GM19455 (cell line): ENCODE measurements around the gene LGR4.
"Not testable (repeated sequence)": the region's sequence is repeated elsewhere in the genome, so short reads cannot be mapped to it uniquely, and the experiment has no call there.

Source experiments
- ATAC-seq: cut with Tn5 transposase; IDR thresholded peaks from one replicate; pipeline ENCODE4 v1.9.1; 2021; ENCODE audit not compliant: unreplicated experiment

The LGR4 gene

DNA sequence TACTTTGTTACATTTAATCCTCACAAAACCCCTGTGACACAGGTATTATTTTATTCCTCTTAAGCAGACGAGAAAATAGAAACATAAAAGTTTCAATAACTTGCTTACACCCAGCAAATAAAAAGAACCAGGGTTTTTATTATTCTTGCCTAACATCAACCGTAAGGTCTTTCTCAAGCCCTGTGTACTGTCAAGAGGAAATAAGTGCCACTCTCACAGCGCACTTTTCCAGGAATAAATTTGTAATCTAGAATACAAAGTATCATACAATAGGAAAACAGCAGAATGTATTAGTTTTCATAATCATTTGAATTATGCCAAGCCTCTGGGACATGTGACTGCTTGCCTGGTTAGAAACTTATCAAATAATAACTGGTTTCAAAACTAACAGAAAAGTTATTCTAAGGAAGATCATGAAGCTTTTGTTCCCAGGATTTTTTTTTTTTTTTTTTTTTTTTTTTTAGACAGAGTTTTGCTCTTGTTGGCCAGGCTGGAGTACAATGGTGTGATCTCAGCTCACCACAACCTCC is 117.0 kb downstream of the LGR4 start:
- ATAC-seq, result no peak

DNA sequence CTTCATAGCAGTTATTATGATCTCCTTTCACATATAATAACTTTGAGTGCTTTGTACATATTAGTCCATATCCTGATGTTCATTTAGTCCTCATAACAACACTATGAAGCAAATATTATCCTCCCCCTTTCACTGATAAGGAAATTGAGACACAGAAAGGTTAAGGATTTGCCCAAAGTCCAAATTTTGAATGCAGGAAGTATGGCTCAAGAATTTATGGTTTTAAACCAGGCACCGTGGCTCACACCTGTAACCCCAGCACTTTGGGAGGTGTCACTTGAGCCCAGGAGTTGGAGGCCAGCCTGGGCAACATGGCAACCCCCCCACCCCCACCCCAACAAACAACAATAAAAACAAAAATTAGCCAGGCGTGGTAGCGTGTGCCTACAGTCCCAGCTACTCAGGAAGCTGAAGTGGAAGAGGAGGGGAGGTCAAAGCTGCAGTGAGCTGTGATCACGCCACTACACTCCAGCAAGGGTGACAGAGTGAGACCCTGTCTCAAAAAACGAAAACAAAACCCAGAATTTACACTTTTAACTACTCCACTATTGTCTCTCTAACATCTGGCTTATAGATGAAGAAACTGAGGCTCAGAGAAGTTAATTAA is 118.1 kb downstream of the LGR4 start:
- ATAC-seq, result no peak

DNA sequence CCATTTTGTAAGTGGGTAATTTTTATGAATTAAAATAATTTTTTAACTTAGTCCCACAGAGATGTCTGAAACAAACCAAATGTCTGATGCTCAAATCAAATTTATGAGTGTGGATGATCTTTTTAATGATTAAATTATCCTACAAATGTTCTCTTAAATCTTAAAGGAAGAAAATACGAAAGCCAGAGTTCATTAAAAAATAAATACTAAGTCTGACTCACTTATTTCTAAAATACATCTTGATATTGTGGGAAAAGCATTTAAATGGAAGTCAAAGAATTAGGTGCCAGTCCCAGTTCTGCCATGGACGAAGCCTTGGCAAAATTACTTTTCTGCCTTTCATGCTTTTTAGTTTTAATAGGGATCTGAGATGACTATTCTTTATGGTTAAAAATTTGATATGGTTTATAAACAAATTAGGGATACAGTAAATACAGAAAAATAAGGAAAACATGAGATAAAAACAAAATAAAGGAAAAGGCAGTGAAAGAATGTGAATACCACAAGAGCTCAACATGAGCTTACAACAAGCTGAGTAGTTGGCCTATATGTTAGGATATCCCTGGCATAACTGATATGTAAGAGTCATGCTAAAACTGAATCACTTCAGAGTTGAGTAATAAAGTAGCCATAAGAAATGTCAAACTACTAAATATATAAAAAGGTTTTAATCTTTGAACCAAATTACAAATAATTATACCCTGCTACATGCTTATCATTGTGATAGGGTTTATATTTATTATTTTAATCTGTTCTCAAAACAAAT is 118.8 kb downstream of the LGR4 start:
- no peak for ATAC-seq

DNA sequence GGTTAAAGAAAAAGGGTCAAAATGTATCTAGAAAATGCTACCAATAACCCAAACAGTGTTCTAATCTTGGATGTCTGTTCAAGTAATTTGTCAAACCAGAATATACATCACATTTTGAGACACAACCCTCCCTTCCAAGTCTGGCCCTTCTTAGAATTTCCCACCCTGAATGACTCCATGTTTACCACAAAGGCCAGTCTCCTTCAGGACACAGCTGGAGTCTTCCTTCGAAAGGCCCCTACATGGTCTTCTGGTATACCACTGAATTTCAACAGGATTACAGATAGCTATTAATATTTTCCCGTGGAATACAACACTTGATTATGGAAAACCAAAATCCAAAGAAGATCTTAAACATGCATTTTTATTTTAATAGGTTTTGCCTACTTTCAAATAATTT is 119.8 kb downstream of the LGR4 start:
- no peak for ATAC-seq

DNA sequence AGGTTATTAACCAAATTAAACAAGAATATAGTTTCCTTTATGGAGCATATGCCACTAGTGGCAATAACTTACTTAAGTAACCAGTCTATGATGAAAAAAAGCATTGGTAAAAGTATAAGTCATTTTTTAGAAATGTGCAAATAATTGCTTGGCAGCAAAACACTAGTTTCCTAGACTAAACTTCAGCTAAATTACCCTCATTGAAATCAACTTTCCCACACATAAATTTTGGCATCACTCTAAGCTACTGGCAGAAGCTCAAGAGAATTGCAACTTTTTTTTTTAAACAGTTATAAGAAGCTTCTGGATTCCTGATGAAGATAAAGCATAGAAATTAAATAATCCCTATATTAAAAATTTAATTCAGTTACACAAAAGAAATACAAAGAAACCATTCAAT is 122.1 kb downstream of the LGR4 start:
- no peak for ATAC-seq

DNA sequence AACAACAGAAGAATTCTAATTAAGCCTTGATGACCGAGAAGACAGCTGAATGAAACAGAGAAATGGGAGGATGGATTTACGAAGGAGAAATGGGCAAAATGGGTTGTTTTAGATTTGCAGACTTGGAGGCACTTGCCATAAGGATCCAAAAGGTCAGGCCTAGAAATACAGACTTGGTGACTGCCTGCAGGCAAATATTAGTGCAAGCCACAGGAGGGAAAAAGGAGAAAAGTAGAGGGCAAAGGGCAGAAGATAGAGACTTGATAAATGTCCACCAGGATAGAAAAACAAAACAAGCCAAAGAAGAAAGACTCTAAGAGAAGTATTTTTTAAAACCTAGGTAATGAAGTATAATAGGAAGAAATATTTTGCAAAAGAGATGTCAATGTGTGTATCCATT is 122.7 kb downstream of the LGR4 start:
- no peak for ATAC-seq

DNA sequence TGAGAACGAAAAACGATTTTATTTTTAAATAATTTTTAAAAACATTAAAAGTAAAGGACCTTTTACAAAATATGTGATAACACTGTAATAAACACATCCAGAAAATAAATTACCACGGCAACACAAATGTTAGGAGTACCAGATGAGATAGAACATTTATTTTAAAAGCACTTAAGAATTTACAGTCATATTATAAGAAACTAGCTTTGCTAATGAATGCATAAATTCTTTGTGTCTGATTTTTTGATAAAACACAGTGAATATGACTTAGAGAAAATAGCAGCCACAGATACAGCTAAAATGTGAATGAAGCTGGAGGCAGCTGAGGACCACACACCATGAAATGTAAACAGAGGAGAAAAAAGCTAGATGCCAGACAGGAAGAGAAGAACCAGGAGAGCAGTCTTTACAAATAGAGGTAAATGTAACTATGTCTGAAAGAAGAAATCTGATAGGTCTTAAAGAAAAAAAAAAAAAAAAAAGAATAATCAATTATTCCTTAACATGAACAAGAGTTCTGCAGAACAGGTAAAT is 124.2 kb downstream of the LGR4 start:
- ATAC-seq, result no peak

DNA sequence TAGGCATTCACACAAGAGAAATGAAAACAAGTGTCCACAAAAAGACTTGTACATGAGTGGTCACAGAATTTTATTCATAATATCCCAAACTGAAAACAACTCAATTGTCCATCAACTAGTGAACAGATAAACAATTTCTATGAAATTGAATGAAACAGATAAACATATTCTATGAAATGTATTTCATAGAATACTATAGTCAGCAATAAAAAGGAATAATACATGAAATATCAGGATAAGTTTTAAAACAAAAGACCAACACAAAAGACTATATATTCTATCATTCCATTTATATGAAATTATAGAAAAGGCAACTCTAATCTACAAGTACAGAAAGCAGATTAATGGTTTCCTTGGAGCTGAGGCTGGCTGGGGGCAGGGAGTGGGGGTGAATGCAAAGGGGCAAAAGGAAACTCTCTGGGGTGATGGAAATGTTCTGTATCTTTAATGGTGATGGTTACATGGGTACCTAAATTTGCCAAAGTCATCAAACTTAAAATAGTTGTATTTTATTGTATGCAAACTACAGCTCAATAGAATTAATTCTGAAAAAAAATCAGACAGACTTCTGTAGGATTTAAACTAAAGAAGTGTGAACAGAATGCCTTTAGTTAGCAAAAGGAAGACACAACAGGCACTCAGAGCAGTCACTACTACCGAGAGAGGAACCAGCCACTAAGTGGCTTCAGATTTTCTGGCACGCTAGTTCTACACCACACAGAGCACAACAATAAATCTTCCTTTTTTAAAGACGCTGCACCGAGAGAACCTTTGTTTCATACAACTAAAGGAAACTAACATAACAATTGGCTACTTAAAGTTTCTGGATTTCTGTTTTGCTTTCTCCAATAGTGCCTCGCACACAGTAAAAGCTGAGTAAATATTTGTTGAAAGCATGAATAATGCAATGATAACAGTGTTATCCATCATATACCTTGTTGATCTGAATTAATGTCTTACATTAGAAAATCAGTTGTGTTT is 124.9 kb downstream of the LGR4 start:
- ATAC-seq, result no peak

DNA sequence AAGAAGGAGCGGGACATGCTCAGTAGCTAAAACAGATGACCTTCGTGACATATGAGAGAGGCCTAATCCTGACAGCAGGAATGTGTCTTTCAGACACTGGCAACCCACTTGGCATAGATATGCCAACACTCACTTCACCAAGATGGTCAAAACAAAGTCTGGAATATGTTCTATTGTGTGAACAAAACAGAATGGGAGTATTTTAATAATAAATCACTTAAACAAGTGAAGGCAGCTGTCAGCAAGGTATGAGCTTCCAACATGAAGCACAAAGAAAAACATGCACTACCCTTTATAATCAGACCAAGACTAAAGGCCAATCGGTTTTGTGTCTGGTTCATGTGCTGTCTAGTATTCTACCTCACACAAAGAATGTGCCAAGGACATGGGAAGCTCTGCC is 132.6 kb downstream of the LGR4 start:
- ATAC-seq, result no peak

DNA sequence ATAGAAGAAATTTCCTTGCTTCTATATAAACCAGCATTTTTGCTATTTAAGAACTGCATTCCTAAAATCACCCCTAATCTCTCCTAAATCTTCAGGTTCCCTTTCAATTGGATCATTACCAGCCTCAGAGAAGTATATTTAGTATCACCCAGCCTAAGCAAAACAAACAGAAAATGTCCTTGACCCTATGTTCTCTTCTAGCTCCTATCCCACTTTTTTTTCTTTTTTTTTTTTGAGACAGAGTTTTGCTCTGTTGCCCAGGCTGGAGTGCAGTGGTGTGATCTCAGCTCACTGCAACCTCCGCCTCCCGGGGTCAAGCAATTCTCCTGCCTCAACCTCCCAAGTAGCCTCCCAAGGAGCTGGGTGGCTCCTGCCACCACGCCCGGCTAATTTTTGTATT is 137.8 kb downstream of the LGR4 start:
- not testable (repeated sequence) for ATAC-seq

DNA sequence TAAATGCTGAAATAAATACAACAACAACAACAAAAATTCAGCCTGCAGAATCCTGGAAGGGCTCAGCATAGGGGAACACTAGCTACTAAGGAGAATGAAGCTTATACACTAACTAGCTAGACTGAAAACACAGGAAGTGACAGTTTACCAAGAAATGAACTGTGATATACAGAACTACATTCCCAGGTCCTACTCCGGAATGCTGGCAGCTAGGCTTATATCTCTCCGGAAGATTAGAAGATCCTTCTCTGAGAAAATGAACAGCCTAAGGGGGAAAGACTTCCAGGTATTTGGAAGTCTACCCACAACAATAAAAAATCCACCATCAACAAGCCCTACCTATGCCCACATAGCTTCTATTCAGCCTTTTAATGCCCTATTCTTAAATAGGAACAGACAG is 140.6 kb downstream of the LGR4 start:
- no peak for ATAC-seq

DNA sequence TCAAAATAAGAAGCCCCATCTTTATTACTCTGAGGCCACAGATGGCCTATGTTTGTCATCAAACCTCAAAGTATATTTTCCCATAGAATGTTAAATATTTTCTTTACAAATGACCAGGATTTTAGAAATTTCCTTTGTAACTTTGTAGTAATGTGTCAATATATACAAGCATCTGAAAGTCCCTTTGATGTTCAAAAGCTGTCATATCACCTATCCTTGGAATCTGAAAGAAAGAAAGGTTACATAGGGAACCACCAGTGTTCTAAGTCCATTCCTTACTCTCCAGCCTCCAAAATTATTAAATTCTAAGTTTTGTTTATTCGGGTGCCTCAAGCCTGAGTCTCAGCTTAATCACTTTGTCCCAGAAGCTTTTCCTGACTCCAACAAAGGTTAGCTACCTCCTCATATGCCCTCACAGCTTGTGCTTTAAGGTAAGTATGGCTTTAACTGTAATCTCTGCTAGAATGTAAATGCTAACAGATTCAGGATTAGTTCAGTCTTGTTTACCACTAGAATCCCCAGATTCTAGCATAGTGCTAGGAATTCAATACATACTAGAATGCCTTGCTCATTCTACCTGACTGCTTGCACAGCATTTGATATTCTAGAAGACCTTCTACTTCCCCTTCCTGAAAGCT is 141.8 kb downstream of the LGR4 start:
- ATAC-seq, result no peak

DNA sequence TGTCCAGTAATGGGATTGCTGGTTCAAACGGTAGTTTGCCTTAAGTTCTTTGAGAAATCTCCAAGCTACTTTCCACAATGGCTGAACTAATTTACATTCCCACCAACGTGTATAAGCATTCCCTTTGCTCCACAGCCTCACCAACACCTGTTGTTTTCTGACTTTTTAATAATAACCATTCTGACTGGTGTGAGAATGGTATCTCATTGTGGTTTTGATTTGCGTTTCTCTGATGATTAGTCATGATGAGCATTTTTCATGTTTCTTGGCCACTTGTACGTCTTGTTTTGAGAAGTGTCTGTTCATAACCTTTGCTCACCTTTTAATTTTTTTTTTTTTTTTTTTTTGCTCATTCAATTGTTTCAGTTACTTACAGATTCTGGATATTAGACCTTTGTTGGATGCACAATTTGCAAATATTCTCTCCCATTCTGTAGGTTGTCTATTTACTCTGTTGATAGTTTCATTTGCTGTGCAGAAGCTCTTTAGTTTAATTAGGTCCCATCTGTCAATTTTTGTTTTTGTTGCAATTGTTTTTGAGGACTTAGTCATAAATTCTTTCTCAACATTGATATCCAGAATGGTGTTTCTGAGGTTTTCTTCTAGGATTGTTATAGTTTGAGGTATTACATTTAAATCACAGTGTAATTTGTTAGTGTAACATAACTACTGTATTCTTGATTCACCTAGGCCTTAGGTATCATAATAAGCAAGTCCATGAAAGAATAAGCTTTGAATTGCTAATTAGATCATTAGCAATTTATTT is 142.5 kb downstream of the LGR4 start:
- ATAC-seq, result no peak

DNA sequence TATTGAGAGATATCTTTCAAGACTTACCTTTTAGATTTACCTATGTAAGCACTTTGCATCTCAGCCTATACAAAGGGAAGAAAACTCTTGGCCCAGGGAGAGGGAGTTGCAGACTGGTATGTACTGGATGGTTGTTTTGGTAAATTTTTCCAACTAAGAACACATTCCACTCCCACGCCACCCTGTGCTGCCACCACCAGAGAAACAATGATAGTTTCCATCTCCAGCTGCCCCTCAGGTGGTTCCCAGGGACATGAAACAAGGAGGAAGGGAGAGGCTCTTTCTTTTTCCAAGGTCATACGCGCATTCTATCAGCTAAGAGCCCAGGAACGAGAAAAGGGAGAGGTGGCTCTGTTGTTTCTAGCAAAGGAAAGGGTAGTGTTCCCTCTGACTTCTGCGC is 144.0 kb downstream of the LGR4 start:
- no peak for ATAC-seq

DNA sequence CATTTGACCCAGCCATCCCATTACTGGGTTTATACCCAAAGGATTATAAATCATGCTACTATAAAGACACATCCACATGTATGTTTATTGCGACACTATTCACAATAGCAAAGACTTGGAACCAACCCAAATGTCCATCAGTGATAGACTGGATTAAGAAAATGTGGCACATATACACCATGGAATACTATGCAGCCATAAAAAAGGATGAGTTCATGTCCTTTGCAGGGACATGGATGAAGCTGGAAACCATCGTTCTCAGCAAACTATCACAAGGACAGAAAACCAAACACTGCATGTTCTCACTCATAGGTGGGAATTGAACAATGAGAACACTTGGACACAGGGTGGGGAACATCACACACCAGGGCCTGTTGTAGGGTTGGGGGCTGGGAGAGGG is 145.5 kb downstream of the LGR4 start:
- not testable (repeated sequence) for ATAC-seq

DNA sequence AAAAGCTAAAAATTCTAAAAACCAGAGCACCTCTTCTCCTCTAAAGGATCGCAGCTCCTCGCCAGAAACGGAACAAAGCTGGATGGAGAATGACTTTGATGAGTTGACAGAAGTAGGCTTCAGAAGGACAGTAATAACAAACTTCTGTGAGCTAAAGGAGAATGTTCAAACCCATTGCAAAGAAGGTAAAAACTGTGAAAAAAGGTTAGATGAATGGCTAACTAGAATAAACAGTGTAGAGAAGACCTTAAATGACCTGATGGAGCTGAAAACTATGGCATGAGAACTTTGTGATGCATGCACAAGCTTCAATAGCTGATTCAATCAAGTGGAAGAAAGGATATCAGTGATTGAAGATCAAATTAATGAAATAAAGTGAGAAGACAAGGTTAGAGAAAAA is 150.4 kb downstream of the LGR4 start:
- not testable (repeated sequence) for ATAC-seq

DNA sequence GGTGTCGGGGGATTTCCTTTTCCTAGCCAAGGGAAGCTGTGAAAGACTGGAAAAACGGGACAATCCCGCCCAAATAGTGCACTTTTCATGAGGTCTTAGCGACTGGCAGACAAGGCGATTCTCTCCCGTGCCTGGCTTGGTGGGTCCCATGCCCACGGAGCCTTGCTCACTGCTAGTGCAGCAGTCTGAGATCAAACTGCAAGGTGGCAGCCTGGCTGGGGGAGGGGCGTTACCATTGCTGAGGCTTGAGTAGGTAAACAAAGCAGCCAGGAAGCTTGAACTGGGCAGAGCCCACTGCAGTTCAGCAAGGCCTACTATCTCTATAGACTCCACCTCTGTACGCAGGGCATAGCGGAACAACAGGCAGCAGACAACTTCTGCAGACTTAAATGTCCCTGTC is 151.2 kb downstream of the LGR4 start:
- ATAC-seq, result not testable (repeated sequence)

DNA sequence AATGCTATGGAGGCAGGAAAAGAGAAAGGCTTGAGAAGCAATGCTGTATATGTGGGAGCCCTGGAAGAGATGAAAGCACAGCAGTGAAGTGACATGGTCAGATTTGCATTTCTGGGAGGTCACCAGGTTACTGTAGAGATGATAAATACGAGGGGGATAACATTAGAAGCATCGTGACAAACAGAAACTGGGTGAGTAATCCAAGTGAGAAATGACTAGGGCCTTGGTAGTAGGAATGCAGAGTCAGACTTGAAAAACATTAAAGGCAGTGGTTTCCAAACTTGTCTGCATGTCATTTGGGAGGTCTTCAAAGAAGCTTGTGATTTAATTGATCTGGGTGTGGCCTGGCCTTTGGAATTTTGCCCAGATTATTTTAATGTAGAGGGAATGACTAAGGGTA is 153.5 kb downstream of the LGR4 start:
- ATAC-seq, result peak; percentile 96

DNA sequence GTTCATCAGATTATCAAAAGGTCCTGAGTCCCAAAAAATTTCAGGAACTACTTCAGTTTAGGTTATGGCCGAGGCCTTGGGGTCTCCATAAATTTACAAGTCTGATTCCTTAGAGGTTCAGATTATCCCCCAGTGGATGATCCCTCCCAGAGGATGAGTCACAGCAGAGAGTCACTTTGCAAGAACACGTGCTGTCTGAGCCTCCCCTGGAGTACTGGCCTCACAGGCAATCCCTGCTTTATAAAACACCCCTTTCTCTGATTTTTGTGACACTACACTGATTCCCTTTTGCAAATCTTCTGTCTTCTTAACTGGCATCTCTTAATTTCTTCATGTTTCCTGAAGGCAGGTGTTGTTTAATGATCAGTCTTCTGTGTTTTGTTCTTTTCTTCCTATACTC is 154.8 kb downstream of the LGR4 start:
- no peak for ATAC-seq
